HG02884 (cell line): ENCODE measurements around the gene ABLIM1.

Experiments
- ATAC-seq: cut with Tn5 transposase; IDR thresholded peaks from one replicate; pipeline ENCODE4 v1.9.1; 2021; ENCODE audit warnings: mild to moderate bottlenecking, moderate library complexity; ENCODE audit not compliant: unreplicated experiment

The ABLIM1 gene

GRCh38 chr10:114648368-114648767 lies 9.7 kb downstream of the ABLIM1 start:
- ATAC-seq: no peak

- no peak for ATAC-seq
Observed at GRCh38 chr10:114647545-114648138, 10.4 kb downstream of the ABLIM1 start.

GRCh38 chr10:114646426-114646825 lies 11.6 kb downstream of the ABLIM1 start:
- no peak for ATAC-seq

- ATAC-seq: no peak
Observed at GRCh38 chr10:114645706-114646105, 12.4 kb downstream of the ABLIM1 start.

GRCh38 chr10:114643158-114643557 lies 14.9 kb downstream of the ABLIM1 start:
- ATAC-seq: no peak

- no peak for ATAC-seq
Observed at GRCh38 chr10:114642729-114643128, 15.3 kb downstream of the ABLIM1 start.

GRCh38 chr10:114638821-114639625 lies 19.1 kb downstream of the ABLIM1 start:
- no peak for ATAC-seq

- ATAC-seq: no peak
Observed at GRCh38 chr10:114635797-114636550, 22.1 kb downstream of the ABLIM1 start.

GRCh38 chr10:114635101-114635500 lies 23.0 kb downstream of the ABLIM1 start:
- no peak for ATAC-seq

GRCh38 chr10:114634609-114634979 lies 23.5 kb downstream of the ABLIM1 start:
- no peak for ATAC-seq

- ATAC-seq: no peak
Observed at GRCh38 chr10:114632869-114633715, 25.0 kb downstream of the ABLIM1 start.

- ATAC-seq: peak; percentile 65
Observed at GRCh38 chr10:114631666-114632417, 26.2 kb downstream of the ABLIM1 start.

GRCh38 chr10:114631090-114631665 lies 26.9 kb downstream of the ABLIM1 start:
- no peak for ATAC-seq

GRCh38 chr10:114629824-114630730 lies 28.0 kb downstream of the ABLIM1 start:
- no peak for ATAC-seq

- ATAC-seq: no peak
Observed at GRCh38 chr10:114629083-114629823, 28.8 kb downstream of the ABLIM1 start.

GRCh38 chr10:114628106-114628505 lies 30.0 kb downstream of the ABLIM1 start:
- no peak for ATAC-seq

- ATAC-seq: no peak
Observed at GRCh38 chr10:114626841-114627240, 31.2 kb downstream of the ABLIM1 start.
